HG02943 (cell line): ENCODE data around the gene EML6.
"Not testable (repeated sequence)": the region's sequence is repeated elsewhere in the genome, so short reads cannot be mapped to it uniquely, and the experiment has no call there.

Experiments used
- ATAC-seq: cut with Tn5 transposase; IDR thresholded peaks from one replicate; pipeline ENCODE4 v1.9.1; 2021; ENCODE audit warnings: mild to moderate bottlenecking, low read depth, moderate library complexity; ENCODE audit not compliant: unreplicated experiment

EML6 gene

DNA sequence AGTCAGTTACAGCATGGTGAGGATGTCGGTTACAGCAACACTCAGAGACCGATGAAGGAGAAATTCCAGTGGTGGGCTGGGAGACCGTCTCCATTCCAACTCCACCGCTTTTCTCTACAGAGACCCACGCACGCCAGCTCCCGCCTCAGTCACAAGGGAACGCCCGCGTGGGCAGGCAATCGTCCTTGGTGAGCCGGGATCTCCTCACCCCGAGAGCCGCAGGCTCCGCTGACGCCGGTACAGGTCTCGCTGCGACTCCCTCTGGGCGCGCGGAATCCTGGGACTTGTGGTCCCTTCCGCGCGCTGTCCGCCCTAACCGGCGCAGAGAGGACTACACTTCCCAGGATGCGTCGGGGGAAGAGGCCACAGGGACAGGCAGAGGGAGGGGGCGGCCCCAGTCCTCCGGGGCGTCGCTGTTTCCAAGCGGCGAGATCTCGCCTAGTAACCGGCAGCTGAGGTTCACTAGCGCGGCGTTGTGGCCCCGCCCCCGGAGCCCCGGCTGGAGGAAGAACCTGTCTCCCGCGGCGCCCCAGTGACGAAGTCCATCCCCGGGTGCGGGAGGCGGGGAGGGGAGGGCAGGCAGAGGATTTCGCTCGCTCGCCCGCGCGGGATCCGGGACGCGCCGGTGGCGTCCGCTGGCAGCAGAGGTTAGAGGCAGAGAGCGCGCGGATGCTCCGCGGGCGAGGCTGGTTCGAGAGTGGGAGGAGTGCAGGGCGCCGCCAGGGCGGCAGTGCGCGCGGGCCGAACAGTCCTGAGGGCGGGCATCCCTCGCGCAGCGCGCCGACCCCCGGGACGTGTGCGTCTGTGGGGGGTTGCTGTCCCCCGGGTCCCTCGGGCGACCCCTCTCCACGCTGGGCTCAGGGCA is at the start of gene EML6:
TSS of gene EML6 (plus strand) at position 532 of the 865 bp plus-strand sequence. CDS start 1,400 bp downstream, outside the sequence.
- peak; percentile 98 for ATAC-seq

DNA sequence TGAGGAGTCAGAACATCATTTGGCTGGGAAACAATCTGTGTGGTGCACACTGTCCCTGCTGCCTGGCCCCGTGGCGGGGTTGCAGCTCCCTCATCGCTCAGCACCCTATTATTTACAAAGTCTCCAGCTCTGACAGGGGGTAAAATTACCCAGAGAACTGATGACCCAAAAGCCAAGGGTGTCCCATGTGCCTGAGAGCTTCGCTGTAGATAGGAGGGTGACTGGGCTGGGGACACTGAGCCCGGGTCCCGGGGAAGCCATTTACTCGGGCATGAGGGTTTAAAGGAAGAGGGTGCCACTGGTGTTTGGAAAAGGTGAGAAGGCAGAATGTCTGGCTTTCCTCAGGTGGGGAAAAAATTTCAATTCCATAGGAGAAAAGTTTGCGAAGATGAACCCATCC is 48.2 kb upstream of the EML6 start:
- no peak for ATAC-seq

DNA sequence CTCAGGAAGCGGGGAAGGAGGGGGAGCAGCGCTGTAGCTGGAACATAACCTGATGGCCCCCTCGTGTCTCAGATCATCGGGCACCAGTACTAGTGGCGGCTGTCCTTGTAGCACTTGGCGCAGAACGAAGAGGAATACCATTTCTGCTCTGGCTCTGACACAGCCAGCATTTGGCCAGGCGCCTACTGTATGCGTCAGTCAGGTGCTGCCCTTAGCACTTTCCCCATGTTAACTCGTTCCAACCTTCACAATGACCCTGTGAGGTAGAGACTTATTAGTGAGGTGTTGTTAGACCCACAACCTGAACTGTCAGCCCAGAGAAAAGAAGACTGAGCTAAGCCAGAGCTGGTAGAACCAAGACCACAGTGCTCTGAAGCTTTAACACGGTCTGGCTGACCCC is 47.7 kb upstream of the EML6 start:
- no peak for ATAC-seq

DNA sequence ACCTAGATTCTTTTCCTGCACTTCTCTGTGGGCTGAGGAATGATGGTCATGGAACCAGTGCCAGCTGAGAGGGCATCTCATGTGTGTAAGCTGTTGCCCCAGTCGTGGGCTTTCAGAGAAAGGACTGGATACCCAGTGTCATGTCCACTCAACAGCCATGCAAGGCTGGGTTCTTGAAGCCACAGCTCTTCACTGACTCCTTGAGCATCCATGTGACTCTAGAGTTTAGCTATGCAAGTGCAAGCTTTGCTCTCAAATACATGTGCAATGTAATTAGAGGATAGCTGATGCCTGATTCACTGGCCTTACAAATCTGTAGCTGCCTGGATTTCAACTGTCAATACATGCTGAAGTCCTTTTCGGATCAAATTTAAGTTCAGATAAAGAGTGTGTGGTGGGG is 46.8 kb upstream of the EML6 start:
- ATAC-seq: no peak

DNA sequence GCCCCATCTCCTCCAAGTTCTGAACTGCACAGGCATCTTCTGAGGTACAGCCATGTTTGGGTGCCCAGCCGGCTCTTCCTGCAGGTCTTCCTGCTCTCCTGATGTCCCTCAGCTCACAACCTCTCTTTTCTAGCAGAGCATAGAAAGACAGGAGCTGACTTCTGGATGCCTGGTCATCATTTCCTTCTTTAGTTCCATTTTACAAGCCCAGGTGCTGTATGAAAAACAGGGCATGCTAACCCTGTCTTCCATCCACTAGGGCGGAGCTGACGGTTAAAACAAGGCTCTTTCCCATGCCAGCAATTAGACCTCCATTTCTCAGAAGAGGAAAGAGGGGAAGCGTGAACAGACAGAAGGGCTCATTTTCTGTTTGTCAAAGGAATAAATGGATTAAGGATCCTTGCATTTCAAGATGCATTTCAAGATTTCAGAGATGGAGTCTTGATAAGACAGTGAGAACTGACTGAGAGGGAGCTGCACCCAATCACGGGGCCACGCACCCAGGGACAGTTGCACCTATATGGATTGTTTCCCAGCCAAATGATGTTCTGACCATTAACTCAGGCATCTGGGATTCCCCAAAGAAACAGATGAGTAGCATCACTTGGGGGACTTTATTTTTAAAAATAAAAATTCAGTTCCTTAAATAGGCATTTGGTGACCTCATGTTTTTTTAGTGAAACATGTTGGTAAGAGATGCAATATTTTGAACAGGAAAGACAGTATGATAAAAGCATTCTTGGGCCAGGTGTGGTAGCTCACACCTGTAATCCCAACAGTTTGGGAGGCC is 45.8 kb upstream of the EML6 start:
- ATAC-seq: no peak

DNA sequence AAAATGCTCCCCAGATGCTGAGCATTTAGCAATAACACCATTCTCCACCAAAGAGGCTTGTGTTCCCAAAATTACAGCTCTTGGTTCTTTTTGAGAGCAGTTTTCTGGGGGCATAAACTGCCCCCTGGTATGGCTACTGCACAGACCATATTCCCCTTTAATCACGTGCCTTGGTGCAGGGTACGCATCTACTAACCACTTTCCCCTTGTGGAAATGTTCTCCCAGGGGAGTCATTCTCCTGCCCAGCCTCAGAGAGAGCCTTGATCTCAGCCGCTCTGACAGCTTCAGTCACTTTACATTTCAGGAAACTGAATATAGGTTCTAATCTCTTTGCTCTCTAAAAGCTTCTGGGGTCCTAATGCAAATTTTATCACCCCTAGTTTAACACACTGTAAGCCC is 44.7 kb upstream of the EML6 start:
- ATAC-seq: no peak

DNA sequence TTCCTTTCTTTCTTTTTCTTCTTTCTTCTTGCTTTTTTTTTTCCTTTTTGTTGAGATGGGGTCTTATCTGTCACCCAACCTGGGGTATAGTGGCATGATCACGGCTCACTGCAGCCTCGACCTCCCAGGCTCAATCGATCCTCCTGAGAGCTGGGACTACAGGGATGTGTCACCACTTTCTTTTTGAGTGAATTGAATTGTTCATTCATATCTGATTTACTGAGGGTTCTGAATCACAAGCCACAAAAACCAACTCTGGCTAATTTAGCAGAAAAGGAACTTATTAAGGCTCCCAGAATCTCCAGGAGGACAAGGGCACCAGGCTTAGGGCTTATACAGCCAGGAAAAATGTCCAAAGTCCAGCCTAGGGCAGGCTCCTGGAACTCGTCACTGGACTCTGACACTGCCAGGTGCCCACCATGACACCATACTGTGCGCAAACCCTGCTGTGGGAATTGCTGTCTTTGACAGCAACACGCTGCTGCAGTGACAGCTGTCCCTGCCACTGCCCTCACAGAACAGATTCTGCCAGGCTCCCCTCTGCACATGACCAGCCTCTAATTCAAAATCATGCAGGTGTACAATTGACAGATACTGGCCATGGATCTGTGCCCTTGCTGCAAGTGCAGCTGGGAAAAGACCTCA is 42.9 kb upstream of the EML6 start:
- ATAC-seq: peak; percentile 63

DNA sequence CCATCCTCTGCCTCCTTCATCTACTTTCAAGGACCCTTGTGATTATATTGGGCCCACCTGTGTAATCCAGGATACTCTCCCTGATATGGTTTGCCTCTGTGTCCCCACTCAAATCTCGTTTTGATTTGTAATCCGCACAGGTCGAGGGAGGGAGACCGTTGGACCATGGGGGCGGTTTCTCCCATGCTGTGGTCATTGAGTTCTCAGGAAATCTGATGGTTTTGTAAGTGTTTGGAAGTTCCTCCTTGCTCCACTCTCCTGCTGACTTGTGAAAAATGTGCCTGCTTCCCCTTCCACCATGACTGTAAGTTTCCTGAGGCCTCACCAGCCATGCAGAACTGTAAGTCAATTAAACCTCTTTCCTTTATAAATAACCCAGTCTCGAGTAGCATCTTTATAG is 42.0 kb upstream of the EML6 start:
- ATAC-seq: no peak

DNA sequence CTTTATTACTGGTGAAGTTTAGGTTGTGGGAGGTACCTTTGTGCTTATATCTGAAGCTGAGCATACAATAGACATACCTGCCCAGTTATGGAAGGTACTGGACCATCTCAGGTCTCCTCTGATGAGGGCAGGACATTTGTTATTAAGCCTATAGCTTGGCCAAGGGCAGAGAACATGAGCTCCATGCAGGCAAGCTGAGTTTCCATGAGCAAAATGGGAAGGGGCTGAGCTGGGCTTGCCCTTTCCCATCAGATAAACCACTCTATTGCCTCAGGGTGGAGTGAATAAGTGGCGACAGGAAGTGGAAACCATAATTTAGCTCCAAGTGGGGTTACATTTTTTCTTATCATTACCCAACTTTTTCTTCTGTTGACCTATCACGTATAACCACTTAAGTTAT is 39.9 kb upstream of the EML6 start:
- ATAC-seq: no peak

DNA sequence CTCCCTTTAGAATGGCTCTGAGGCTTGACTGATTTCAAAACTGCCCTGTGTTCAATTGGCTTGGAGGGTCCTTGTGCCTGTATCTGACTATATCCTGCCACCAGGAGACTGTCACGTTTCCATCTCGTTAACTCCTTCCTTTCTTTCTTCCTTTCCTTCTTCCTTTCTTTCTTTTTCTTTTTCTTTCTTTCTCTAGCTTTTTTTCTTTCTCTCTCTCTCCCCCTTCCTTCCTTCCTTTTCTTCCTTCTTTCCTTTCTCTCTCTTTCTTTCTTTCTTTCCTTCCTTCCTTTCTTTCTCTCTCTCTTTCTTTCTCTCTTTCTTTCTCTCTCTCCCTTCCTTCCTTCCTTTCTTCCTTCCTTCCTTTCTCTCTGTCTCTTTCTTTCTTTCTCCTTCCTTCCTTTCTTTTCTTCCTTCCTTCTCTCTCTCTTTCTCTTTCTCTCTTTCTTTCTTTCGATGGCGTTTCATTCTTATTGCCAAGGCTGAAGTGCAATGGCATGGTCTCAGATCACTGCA is 38.1 kb upstream of the EML6 start:
- ATAC-seq: no peak

DNA sequence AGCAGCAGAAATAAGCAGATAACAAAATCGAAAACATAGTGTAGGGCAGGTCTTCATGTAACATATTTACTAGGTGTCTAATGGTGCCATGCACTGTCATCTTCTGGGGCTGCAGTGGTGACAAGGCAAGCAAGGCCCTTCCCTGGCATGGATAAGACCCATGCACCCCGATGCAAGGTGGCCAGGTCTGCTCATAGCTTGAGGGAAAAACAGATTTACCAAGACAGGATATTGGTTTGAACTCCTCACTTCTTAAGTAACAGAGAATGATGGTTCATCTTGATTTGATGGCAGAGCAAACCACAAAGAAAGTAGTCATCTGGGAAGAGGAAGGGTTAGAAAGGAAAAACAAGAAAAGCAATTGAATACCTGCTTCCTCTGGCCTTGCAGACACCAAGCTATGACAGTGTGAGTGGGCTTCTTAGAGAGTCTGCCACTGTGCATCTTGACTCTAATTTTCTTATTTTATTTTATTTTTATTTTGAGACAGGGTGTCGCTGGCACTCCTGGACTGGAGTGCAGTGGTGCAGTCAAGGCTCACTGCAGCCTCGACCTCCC is 35.8 kb upstream of the EML6 start:
- ATAC-seq: no peak

DNA sequence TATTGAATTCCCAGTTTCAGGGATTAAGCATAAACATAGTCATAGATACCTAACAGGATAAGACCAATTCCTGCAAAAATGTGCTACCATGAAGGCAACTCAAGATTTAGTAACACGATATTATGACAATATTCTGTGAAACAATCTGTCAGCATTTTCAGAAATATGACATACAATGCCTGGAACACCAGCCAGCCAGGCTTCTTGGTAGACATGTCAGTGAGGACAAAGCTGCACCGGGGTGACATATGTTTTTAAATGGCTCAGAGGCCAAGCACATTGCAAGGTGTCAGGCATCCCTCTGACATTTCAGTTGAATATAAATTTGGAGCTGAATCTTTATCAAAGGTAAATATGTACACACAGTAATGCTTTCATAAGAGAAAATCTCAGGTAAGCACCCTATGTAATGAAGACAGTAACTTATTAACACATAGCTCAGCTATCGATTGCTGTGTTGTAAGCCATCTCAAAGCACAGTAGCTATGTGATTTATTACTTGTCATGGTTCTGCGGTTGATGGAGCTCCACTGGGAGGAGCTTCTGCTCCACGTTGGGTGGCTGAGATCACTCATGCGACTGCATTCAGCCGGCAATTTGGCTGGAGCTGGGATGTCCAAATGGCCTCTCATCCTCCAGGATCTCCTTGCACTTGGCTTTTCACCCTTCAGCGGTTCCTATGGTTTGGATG is 31.9 kb upstream of the EML6 start:
- no peak for ATAC-seq

DNA sequence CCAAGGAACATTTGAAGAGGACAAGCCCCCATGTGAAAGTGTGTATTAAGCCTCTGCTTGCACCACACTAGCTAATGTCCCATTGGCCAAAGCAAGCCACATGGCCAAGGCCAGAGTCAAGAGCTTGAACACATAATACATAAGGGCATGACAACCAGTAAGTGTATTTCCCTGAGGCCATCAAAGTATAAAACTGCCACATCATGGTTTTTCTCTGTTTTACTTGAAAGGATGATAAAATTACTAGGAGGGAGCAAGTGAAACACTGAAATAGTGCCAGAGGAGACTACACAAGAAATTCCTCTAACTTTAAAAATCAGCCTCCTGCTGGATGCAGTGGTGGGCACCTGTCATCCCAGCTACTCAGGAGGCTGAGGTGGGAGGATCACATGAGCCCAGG is 30.9 kb upstream of the EML6 start:
- ATAC-seq: no peak

DNA sequence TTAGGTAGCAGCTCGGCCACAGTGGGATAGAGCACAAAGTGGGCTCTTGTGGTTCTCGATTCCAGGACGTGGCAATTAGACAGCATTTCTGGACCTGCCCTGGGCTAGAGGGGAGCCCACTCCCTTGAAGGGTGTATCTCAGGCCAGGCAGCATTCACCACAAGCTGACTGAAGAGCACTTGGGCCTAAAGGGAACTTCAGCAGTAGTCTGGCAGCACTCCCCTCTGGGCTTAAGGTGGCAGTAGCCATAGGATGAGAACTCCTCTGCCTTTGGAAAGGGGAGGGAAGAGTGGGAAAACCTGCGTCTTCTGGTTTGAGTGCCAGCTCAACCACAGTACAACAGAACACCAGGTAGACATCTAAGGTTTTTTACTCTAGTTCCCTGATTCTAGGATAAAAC is 28.1 kb upstream of the EML6 start:
- no peak for ATAC-seq

DNA sequence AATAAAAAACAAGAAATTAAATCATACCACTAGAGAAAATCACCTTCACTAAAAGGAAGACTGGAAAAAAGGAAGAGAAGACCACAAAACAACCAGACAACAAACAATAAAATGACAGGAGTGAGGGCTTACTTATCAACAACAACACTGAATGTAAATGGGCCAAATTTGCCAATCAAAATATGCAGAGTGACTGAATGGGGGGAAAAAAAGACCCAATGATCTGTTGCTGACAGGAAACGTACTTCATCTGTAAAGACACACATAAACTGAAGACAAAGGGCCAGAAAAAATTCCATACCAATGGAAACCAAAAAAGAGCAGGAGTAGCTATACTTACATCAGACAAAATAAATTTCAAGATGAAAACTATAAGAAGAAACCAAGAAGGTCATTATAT is 25.5 kb upstream of the EML6 start:
- ATAC-seq: no peak

DNA sequence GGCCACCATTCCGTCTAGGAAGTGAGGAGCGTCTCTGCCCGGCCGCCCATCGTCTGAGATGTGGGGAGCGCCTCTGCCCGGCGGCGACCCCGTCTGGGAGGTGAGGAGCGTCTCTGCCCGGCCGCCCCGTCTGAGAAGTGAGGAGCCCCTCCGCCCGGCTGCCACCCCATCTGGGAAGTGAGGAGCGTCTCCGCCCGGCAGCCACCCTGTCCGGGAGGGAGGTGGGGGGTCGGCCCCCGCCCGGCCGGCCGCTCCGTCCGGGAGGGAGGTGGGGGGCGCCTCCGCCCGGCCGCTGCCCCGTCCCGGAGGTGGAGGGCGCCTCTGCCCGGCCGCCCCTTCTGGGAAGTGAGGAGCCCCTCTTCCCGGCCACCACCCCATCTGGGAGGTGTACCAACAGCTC is 24.5 kb upstream of the EML6 start:
- ATAC-seq: not testable (repeated sequence)

DNA sequence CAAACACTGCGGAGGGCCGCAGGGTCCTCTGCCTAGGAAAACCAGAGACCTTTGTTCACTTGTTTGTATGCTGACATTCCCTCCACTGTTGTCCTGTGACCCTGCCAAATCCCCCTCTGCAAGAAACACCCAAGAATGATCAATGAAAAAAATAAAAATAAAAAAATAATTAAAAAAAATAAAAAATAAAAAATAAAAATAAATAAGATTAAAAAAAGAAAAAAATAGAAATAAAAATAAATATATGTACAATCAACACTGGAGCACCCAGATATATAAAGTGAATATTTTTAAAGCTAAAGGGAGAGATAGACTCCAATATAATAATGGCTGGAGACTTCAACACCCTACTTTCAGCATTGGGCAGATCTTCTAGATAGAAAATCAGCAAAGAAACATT is 23.8 kb upstream of the EML6 start:
- ATAC-seq: no peak

DNA sequence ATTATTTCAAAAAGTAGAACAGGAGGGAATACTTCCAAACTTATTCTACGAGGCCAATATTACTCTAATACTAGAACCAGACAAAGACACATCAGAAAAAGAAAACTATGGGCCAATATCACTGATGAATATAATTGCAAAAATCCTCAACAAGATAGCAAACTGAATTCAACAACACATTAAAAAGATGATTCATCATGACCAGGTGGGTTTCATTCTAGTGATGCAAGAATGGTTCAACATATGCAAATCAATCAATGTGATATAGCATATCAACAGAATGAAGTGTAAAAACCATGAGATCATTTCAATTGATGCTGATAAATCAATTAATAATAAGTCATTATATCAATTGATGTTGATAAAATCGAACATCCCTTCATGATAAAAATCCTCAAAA is 22.4 kb upstream of the EML6 start:
- ATAC-seq: no peak

DNA sequence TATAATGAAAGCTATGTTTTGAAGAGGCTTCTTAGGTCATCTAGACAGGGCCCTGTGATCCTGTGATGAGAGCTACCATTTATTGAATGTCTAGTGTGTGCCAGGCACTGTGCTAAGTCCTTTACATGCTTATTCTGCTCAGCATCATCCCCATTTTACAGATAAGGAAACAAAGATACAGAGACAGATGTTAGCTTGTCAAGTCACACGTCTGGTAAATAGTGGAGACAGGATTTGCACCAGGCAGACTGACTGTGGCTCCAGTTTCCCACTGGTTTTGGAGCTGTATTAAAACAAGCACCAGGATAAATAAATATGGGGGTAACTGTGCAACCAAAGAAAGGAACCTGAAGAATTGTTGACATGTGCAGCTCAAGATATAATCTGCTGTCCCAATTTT is 19.2 kb upstream of the EML6 start:
- ATAC-seq: no peak
